ENCODE data around the gene WDR18.

WDR18 gene

GRCh38 chr19:1042689-1043511 is 58.8 kb downstream of the WDR18 start:
- DNase-seq (ENCODE audit: low read depth): no peak
